Fibroblast of mammary gland (primary cell): Measurements from ENCODE around the gene WDR86.

ENCODE experiments used
- DNase-seq: peaks from one replicate; pipeline ENCODE4 v3.0.0-alpha.2; 2010; ENCODE audit warnings: low read depth
- H3K4me3 ChIP-seq: 2 replicates; pipeline ENCODE4 v1.5.1; 2011; ENCODE audit warnings: low read depth, mild to moderate bottlenecking, low read length, moderate library complexity; ENCODE audit not compliant: control insufficient read depth
- CTCF ChIP-seq: conservative IDR thresholded peaks from 2 replicates; pipeline ENCODE4 v1.5.1; 2011; ENCODE audit warnings: low read depth, low read length, inconsistent platforms; ENCODE audit not compliant: control insufficient read depth, insufficient read depth

WDR86 gene

GRCh38 chr7:151412318-151412717, 2.5 kb upstream of the WDR86 start:
- no peak overlapping the region for H3K4me3 ChIP-seq
- DNase-seq = no peak
- no peak for TF ChIP-seq CTCF

- DNase-seq = no peak
- no peak overlapping the region for H3K4me3 ChIP-seq
- no peak for TF ChIP-seq CTCF
Observed at GRCh38 chr7:151411551-151411950, 1.7 kb upstream of the WDR86 start.

GRCh38 chr7:151410405-151411390, 860 bp upstream of the WDR86 start:
- DNase-seq = no peak
- H3K4me3 ChIP-seq = peak overlapping the region; percentile 23
- no peak for TF ChIP-seq CTCF

GRCh38 chr7:151408839-151409666, 785 bp downstream of the WDR86 start:
- H3K4me3 ChIP-seq = no peak overlapping the region
- peak; percentile 15 for DNase-seq
- no peak for TF ChIP-seq CTCF

- H3K4me3 ChIP-seq = no peak overlapping the region
- DNase-seq = no peak
- TF ChIP-seq CTCF = no peak
Observed at GRCh38 chr7:151408498-151408838, 1.4 kb downstream of the WDR86 start.

- TF ChIP-seq CTCF = no peak
- H3K4me3 ChIP-seq = no peak overlapping the region
- DNase-seq = no peak
Observed at GRCh38 chr7:151406886-151407583, 2.8 kb downstream of the WDR86 start.
